ENCODE results near the gene FAHD1. TPM values are rescaled to one million over a fixed set of nuclear protein-coding genes. Genes with fewer than 3 reads are reported as not detected.

FAHD1 gene
- polyA plus RNA-seq, 1 donor from 2014 or later = 73.5 TPM

DNA sequence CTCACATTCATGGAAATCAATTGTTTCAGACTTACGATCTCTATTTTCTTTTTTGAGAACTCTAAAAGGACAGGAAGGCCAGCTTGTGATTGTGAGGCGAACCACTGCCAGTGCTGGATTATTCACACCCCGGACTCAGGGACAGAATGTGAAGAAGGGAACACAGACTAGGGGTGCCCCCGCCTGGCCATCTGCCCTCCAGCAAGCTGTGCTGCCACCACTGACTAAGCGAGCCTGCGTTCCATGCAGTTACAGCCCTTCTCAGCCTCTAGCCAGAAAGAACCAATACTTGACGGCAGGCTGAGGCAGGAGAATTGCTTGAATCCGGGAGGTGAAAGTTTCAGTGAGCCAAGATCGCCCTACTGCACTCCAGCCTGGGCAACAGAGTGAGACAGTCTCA lies 3.2 kb upstream of the FAHD1 start:
- no peaks in the 10 kb centered on the region for H3K9me2 ChIP-seq (ENCODE audit: insufficient read depth, low read length)
- H3K27ac ChIP-seq (ENCODE audit: low read length) = no peak overlapping the region
- no peaks in the 10 kb centered on the region for H4K20me1 ChIP-seq (ENCODE audit: insufficient read depth)
- H3K4me3 ChIP-seq (ENCODE audit: low read length) = no peak overlapping the region
- no peak for TF ChIP-seq TAF1 (IDR thresholded peaks at IDR 0.05; ENCODE audit: low read depth)
- TF ChIP-seq POLR2AphosphoS5 (IDR thresholded peaks at IDR 0.05) = no peak
- no peak for TF ChIP-seq MXI1 (conservative IDR thresholded peaks at IDR 0.05; ENCODE audit: poor library complexity, severe bottlenecking)
- TF ChIP-seq, protein P1, sequence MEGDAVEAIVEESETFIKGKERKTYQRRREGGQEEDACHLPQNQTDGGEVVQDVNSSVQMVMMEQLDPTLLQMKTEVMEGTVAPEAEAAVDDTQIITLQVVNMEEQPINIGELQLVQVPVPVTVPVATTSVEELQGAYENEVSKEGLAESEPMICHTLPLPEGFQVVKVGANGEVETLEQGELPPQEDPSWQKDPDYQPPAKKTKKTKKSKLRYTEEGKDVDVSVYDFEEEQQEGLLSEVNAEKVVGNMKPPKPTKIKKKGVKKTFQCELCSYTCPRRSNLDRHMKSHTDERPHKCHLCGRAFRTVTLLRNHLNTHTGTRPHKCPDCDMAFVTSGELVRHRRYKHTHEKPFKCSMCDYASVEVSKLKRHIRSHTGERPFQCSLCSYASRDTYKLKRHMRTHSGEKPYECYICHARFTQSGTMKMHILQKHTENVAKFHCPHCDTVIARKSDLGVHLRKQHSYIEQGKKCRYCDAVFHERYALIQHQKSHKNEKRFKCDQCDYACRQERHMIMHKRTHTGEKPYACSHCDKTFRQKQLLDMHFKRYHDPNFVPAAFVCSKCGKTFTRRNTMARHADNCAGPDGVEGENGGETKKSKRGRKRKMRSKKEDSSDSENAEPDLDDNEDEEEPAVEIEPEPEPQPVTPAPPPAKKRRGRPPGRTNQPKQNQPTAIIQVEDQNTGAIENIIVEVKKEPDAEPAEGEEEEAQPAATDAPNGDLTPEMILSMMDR (IDR thresholded peaks at IDR 0.05; ENCODE audit: poor library complexity, severe bottlenecking) = no peak
- no peak for TF ChIP-seq SMC3 (conservative IDR thresholded peaks at IDR 0.05; ENCODE audit: poor library complexity)
- TF ChIP-seq, protein P2, sequence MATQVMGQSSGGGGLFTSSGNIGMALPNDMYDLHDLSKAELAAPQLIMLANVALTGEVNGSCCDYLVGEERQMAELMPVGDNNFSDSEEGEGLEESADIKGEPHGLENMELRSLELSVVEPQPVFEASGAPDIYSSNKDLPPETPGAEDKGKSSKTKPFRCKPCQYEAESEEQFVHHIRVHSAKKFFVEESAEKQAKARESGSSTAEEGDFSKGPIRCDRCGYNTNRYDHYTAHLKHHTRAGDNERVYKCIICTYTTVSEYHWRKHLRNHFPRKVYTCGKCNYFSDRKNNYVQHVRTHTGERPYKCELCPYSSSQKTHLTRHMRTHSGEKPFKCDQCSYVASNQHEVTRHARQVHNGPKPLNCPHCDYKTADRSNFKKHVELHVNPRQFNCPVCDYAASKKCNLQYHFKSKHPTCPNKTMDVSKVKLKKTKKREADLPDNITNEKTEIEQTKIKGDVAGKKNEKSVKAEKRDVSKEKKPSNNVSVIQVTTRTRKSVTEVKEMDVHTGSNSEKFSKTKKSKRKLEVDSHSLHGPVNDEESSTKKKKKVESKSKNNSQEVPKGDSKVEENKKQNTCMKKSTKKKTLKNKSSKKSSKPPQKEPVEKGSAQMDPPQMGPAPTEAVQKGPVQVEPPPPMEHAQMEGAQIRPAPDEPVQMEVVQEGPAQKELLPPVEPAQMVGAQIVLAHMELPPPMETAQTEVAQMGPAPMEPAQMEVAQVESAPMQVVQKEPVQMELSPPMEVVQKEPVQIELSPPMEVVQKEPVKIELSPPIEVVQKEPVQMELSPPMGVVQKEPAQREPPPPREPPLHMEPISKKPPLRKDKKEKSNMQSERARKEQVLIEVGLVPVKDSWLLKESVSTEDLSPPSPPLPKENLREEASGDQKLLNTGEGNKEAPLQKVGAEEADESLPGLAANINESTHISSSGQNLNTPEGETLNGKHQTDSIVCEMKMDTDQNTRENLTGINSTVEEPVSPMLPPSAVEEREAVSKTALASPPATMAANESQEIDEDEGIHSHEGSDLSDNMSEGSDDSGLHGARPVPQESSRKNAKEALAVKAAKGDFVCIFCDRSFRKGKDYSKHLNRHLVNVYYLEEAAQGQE (IDR thresholded peaks at IDR 0.05; ENCODE audit: borderline replicate concordance) = no peak
- TF ChIP-seq EP300 (conservative IDR thresholded peaks at IDR 0.05; ENCODE audit: poor library complexity, severe bottlenecking) = no peak
- TF ChIP-seq RAD21 (conservative IDR thresholded peaks at IDR 0.05) = no peak
- TF ChIP-seq EZH2 (IDR thresholded peaks at IDR 0.05; ENCODE audit: borderline replicate concordance, insufficient read depth, low read length, poor library complexity, severe bottlenecking) = no peak
- H2AFZ ChIP-seq (ENCODE audit: low read depth, low read length) = no peak overlapping the region
- H3K9ac ChIP-seq (ENCODE audit: low read length) = no peak overlapping the region
- no peaks in the 10 kb centered on the region for H3F3A ChIP-seq (ENCODE audit: insufficient read depth, low read length, poor library complexity, severe bottlenecking)
- H3K79me2 ChIP-seq (replicated peaks; ENCODE audit: insufficient read depth, low read length) = peaks cover 27% of the 10 kb centered on the region
- H3K4me2 ChIP-seq (ENCODE audit: low read length) = no peak overlapping the region
- no peaks in the 10 kb centered on the region for H3K9me3 ChIP-seq (ENCODE audit: low read length)
- H3K36me3 ChIP-seq (ENCODE audit: insufficient read depth, low read length) = no peaks in the 10 kb centered on the region
- no peaks in the 10 kb centered on the region for H3K27me3 ChIP-seq (ENCODE audit: insufficient read depth, low read depth, low read length)

DNA sequence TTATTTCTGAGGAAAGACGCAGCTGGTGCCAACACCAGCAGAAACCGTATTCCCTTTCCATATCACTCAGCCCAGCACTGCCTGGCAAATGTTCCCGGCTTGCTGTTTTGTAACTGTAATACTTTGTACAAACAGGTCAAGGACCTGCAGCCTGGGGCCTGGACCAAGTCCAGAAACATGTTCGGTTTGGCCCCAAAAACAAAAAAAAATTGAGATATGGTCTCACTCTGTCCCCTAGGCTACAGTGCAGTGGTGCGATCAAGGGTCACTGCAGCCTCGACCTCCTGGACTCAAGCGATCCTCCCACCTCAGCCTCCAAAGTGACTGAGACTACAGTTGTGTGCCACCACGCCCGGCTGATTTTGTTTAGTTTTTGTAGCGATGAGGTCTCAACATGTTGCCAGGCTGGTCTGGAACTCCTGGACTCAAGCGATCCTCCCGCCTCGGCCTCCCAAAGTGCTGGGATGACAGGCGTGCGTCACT lies 1.6 kb upstream of the FAHD1 start:
- Histone ChIP-seq H3K36me3 (ENCODE audit: insufficient read depth, low read length) (no peaks in the 10 kb centered on the region), H3K9me3 (ENCODE audit: low read length) (no peaks in the 10 kb centered on the region), H3K9me2 (ENCODE audit: insufficient read depth, low read length) (no peaks in the 10 kb centered on the region), H4K20me1 (ENCODE audit: insufficient read depth) (no peaks in the 10 kb centered on the region), H3F3A (ENCODE audit: insufficient read depth, low read length, poor library complexity, severe bottlenecking) (no peaks in the 10 kb centered on the region), H3K27me3 (ENCODE audit: insufficient read depth, low read depth, low read length) (no peaks in the 10 kb centered on the region), H3K9ac (ENCODE audit: low read length) (peak overlapping the region; percentile 68), H2AFZ (ENCODE audit: low read depth, low read length) (no peak overlapping the region), H3K4me3 (ENCODE audit: low read length) (peak overlapping the region; percentile 67), H3K4me2 (ENCODE audit: low read length) (peak overlapping the region; percentile 68), H3K79me2 (replicated peaks; ENCODE audit: insufficient read depth, low read length) (peaks cover 31% of the 10 kb centered on the region), H3K27ac (ENCODE audit: low read length) (peak overlapping the region; percentile 42)
- TF ChIP-seq EZH2 (IDR thresholded peaks at IDR 0.05; ENCODE audit: borderline replicate concordance, insufficient read depth, low read length, poor library complexity, severe bottlenecking) (no peak), SMC3 (conservative IDR thresholded peaks at IDR 0.05; ENCODE audit: poor library complexity) (no peak), RAD21 (conservative IDR thresholded peaks at IDR 0.05) (no peak), TAF1 (IDR thresholded peaks at IDR 0.05; ENCODE audit: low read depth) (no peak), MXI1 (conservative IDR thresholded peaks at IDR 0.05; ENCODE audit: poor library complexity, severe bottlenecking) (no peak), EP300 (conservative IDR thresholded peaks at IDR 0.05; ENCODE audit: poor library complexity, severe bottlenecking) (no peak), POLR2AphosphoS5 (IDR thresholded peaks at IDR 0.05) (no peak)
- TF ChIP-seq, protein P2 (IDR thresholded peaks at IDR 0.05; ENCODE audit: borderline replicate concordance) = no peak
- TF ChIP-seq, protein P1 (IDR thresholded peaks at IDR 0.05; ENCODE audit: poor library complexity, severe bottlenecking) = no peak

Measured in neural cell (in vitro differentiated cells).